K562 (cell line): ENCODE measurements around the gene PUS10. TPM values are rescaled to one million over a fixed set of nuclear protein-coding genes. Genes with fewer than 3 reads are reported as not detected.

Experiments used
- BCOR ChIP-seq: fragments of 450-650 bp; IDR thresholded peaks from 2 replicates; pipeline ENCODE4 v1.6.1; 2016
- CBX5 ChIP-seq: IDR thresholded peaks from 2 replicates; pipeline ENCODE4 v1.6.1; 2014; ENCODE audit warnings: low read depth, borderline replicate concordance
- CHD1 ChIP-seq: fragments of 200-600 bp; sonication (generic); IDR thresholded peaks from one replicate; pipeline ENCODE4 v1.6.1; 2012; ENCODE audit warnings: mild to moderate bottlenecking, moderate library complexity, low read length, inconsistent platforms
- ID3 ChIP-seq, 2 experiments: fragments of 250-450 bp in 1 of 2; fragments of 450-650 bp in 1 of 2; sonication (Bioruptor Pico) in 1 of 2; IDR thresholded peaks; 2 replicates each; pipeline versions ENCODE4 v1.6.1 to v1.8.0; 2016 to 2021; ENCODE audit warnings: mild to moderate bottlenecking in 2 of 2, moderate library complexity in 2 of 2, missing compliant biosample characterization in 1 of 2, missing genetic modification characterization in 1 of 2
- MYC ChIP-seq, 2 experiments: fragments of 250-450 bp in 1 of 2; sonication (Bioruptor Pico) in 1 of 2; IDR thresholded peaks; 2 replicates each; pipeline versions ENCODE4 v1.5.1 to v1.6.1; 2012 to 2021; ENCODE audit warnings: low read depth in 2 of 2, borderline replicate concordance in 1 of 2, improper control_type of control experiment in 1 of 2, low read length in 1 of 2, mild to moderate bottlenecking in 1 of 2, moderate library complexity in 1 of 2
- PHTF2 ChIP-seq: fragments of 250-450 bp; sonication (Bioruptor Pico); IDR thresholded peaks from 2 replicates; pipeline ENCODE4 v1.5.0; 2021; ENCODE audit warnings: mild to moderate bottlenecking
- RREB1 ChIP-seq: fragments of 250-450 bp; sonication (Bioruptor Pico); IDR thresholded peaks from 2 replicates; pipeline ENCODE4 v1.4.0; 2020
- SMARCA4 ChIP-seq: fragments of 450-650 bp; IDR thresholded peaks from 2 replicates; pipeline ENCODE4 v1.6.1; 2016
- TCFL5 ChIP-seq: fragments of 250-450 bp; sonication (Bioruptor Pico); conservative IDR thresholded peaks from 2 replicates; pipeline ENCODE4 v1.6.1; 2021; ENCODE audit warnings: mild to moderate bottlenecking, moderate library complexity, matching md5 sums
- TRIM28 ChIP-seq: fragments of 450-650 bp; IDR thresholded peaks from 2 replicates; pipeline ENCODE4 v1.6.1; 2017
- ZBTB2 ChIP-seq: fragments of 450-650 bp; IDR thresholded peaks from 2 replicates; pipeline ENCODE4 v1.6.1; 2016; ENCODE audit warnings: antibody characterized with exemption
- ZNF197 ChIP-seq: fragments of 200-800 bp; sonication (Bioruptor generic); IDR thresholded peaks from 2 replicates; pipeline ENCODE4 v1.6.1; 2016; ENCODE audit warnings: low read depth, missing genetic modification characterization, missing compliant biosample characterization
- ZNF445 ChIP-seq: fragments of 250-450 bp; sonication (Bioruptor Pico); IDR thresholded peaks from 2 replicates; pipeline ENCODE4 v1.4.0; 2020; ENCODE audit warnings: low read depth, mild to moderate bottlenecking, moderate library complexity
- polyA plus RNA-seq, 8 experiments: library from polyadenylated mRNA; depleted of rRNA in 4 of 8; stranded (reverse) in 5 of 8; unstranded in 3 of 8; fragments of >200 nt; fragmentation: Nextera tagmentation in 2 of 8; fragmentation: Illumina TruSeq in 1 of 8; extraction: Ambion mirVana in 2 of 8; extraction: Trizol in 1 of 8; gene quantifications; 2 replicates each; pipeline versions ENCODE4 v1.2.1 to v1.2.3, GENCODE V29; 2011 to 2014; ENCODE audit warnings: inconsistent platforms in 1 of 8, missing spikeins in 1 of 8
- total RNA-seq, 7 experiments: library from RNA; depleted of rRNA in 6 of 7; stranded (reverse); fragments of >200 nt in 6 of 7; fragmentation: Illumina TruSeq in 2 of 7; extraction: Trizol in 2 of 7; gene quantifications; 2 replicates each; pipeline versions ENCODE4 v1.2.1 to v1.2.3, GENCODE V29; 2011 to 2021; ENCODE audit warnings: low replicate concordance in 1 of 7

Gene PUS10
- total and polyA plus RNA-seq, 9 of the 15 experiments (the other 6 are each of a cell fraction or from before 2014, with no cell fraction given) = 5.0 to 10.7 (median 7.6) TPM

- TF ChIP-seq BCOR (no peak), MYC (IDR thresholded peaks at IDR 0.05; ENCODE audit: low read depth, low read length) (no peak), MYC (CRISPR knock-in tag; IDR thresholded peaks at IDR 0.05; ENCODE audit: borderline replicate concordance, low read depth) (no peak), TRIM28 (0 out of 2 replicates have a peak, but pooled peaks have one; percentile 45), CHD1 (no peak), RREB1 (CRISPR knock-in tag) (no peak), ZBTB2 (no peak), CBX5 (no peak), TCFL5 (CRISPR knock-in tag) (no peak), PHTF2 (CRISPR knock-in tag) (no peak), ZNF445 (CRISPR knock-in tag) (no peak), ZNF197 (CRISPR knock-in tag) (no peak), ID3 (CRISPR knock-in tag; IDR thresholded peaks at IDR 0.05) (no peak), ID3 (tag; IDR thresholded peaks at IDR 0.05) (no peak), SMARCA4 (no peak)
Measured at GRCh38 chr2:60991644-60992043, 26.4 kb downstream of the PUS10 start (continued).
